ENCODE data around the gene SLC35C1. TPM values are rescaled to one million over a fixed set of nuclear protein-coding genes. Genes with fewer than 3 reads are reported as not detected.

The SLC35C1 gene
- total RNA-seq: 10 to 100 TPM; 11.2 to 15.8 (median 14.0) TPM

DNA sequence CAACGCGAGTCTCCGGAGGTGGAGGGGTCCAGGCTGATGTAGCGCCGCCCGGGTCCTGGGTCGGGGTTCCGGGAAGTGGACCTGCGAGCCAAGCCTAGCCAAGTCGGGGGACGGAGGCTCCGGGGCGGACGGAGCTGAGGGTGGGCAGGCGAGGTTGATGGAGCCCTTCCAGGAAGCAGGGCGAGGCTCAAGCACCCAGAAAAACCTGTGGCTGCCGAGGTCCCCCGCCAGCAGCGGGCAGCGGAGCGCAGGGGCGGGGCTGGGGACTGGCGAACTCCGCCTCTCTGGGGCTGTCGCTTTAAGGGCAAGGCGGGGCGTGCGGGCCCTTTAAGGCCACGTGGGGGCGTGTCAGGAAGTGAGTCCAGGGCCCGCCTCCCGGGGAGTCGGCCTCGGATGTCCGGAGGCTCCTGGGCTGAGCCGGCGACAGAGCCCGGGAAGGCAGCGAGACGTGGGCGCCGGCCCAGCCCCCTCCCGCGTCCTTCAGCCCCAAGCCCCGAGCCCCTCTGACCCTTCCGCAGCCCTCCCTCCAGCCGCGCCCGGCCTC lies at the start of gene SLC35C1:
Gene SLC35C1 (plus strand): TSS at position 389 of the 544 bp plus-strand sequence. CDS start 653 bp downstream, outside the sequence.
- Histone ChIP-seq H3K4me1 (peaks cover 25 to 35% of the 10 kb centered on the region in 2 donors), H3K27me3 (no peaks in the 10 kb centered on the region), H3K27ac (peak within 1 kb of the TSS; percentile 67 to 83 (median 79)), H3K4me3 (replicated peaks in 1 of 3) (peak within 1 kb of the TSS; percentile 85 to 92 (median 89)), H3K9me3 (no peaks in the 10 kb centered on the region), H3K36me3 (no peaks in the 10 kb centered on the region)
- intact Hi-C loops (cut with DNase I): loop anchor here (10.0 kb wide), 1 partner anchor 110 kb away; the partner anchor contains the start of gene PEX16
- 0 to 1% methylated on average over 12 to 20 of the region's 49 CpGs for WGBS, 2 donors
- TF ChIP-seq CTCF (IDR thresholded peaks at IDR 0.05) (no peak), POLR2A (IDR thresholded peaks at IDR 0.05) (peak; percentile 13 to 82)
- peak; percentile 97 to 98 for DNase-seq

- Histone ChIP-seq H3K4me1 (no peaks in the 10 kb centered on the region), H3K36me3 (no peaks in the 10 kb centered on the region), H3K27me3 (no peaks in the 10 kb centered on the region), H3K9me3 (no peaks in the 10 kb centered on the region), H3K27ac (no peak overlapping the region), H3K4me3 (replicated peaks in 1 of 3) (no peak overlapping the region)
- 66 to 69% methylated on average over 14 of the region's 14 CpGs for WGBS, 2 donors
- DNase-seq: no peak
- no peak for TF ChIP-seq POLR2A (IDR thresholded peaks at IDR 0.05)
- TF ChIP-seq CTCF (IDR thresholded peaks at IDR 0.05): no peak
- intact Hi-C loops (cut with DNase I): no loop called here
Observed at GRCh38 chr11:45755281-45755859, 49.6 kb upstream of the SLC35C1 start.

- intact Hi-C loops (cut with DNase I): no loop called here
- 66 to 69% methylated on average over 12 to 13 of the region's 13 CpGs for WGBS, 2 donors
- H3K27ac ChIP-seq: no peak overlapping the region
Observed at GRCh38 chr11:45756384-45757010, 48.5 kb upstream of the SLC35C1 start.

DNA sequence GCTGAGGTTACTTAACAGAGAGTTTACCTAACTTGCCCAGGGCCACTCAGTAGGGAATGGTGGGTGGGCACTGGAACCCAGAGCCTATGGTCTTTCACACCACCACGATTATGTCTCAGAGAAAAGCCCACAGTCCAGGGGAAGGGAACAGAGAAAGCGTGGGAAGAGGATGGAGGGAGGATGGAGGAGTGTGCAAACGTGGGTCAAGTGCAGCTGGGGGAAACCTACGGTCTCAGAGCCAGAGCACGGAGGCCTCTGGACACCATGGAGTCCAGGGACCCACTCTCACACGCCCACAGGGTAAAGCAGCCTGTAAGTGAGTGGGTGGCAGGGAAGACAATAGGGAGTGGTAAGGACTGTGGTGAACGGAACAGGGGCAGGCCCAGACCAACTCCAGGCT lies 47.3 kb upstream of the SLC35C1 start:
- Histone ChIP-seq H3K27ac (no peak overlapping the region), H3K9me3 (no peaks in the 10 kb centered on the region), H3K36me3 (no peaks in the 10 kb centered on the region), H3K4me3 (replicated peaks in 1 of 3) (no peak overlapping the region), H3K27me3 (no peaks in the 10 kb centered on the region), H3K4me1 (no peaks in the 10 kb centered on the region)
- intact Hi-C loops (cut with DNase I): no loop called here
- TF ChIP-seq POLR2A (IDR thresholded peaks at IDR 0.05) (no peak), CTCF (IDR thresholded peaks at IDR 0.05) (no peak)
- 84 to 88% methylated on average over 7 of the region's 7 CpGs for WGBS, 2 donors
- DNase-seq: no peak

More at GRCh38 chr11:45756384-45757010, 48.5 kb upstream of the SLC35C1 start:
- Histone ChIP-seq H3K9me3 (no peaks in the 10 kb centered on the region), H3K4me3 (replicated peaks in 1 of 3) (no peak overlapping the region), H3K4me1 (no peaks in the 10 kb centered on the region), H3K27me3 (no peaks in the 10 kb centered on the region), H3K36me3 (no peaks in the 10 kb centered on the region)
- no peak for DNase-seq
- TF ChIP-seq POLR2A (IDR thresholded peaks at IDR 0.05): no peak
- TF ChIP-seq CTCF (IDR thresholded peaks at IDR 0.05): no peak

- no peaks in the 10 kb centered on the region for H3K9me3 ChIP-seq
- TF ChIP-seq POLR2A (IDR thresholded peaks at IDR 0.05): no peak
- no peak for TF ChIP-seq CTCF (IDR thresholded peaks at IDR 0.05)
- peaks cover 0 to 5% of the 10 kb centered on the region in 2 donors for H3K4me1 ChIP-seq
- intact Hi-C loops (cut with DNase I): loop anchor here (10.0 kb wide), 1 partner anchor 197 kb away; no protein-coding TSS in a partner anchor
- no peaks in the 10 kb centered on the region for H3K27me3 ChIP-seq
- H3K4me3 ChIP-seq (replicated peaks in 1 of 3): no peak overlapping the region
- 94 to 97% methylated on average over 6 of the region's 6 CpGs for WGBS, 2 donors
- H3K36me3 ChIP-seq: no peaks in the 10 kb centered on the region
- no peak overlapping the region for H3K27ac ChIP-seq
- DNase-seq: no peak
Observed at GRCh38 chr11:45761659-45762058, 43.3 kb upstream of the SLC35C1 start.
